ENCODE data around the gene QRICH1.

The QRICH1 gene

GRCh38 chr3:49132073-49132436, 38.2 kb upstream of the QRICH1 start:
- TF ChIP-seq ZFX (IDR thresholded peaks at IDR 0.05) (no peak), CTCF (conservative IDR thresholded peaks at IDR 0.05) (no peak)
- peak overlapping the region; percentile 53 for H3K27ac ChIP-seq

GRCh38 chr3:49131576-49131975, 37.7 kb upstream of the QRICH1 start:
- no peak overlapping the region; the same call in 1 of the 2 replicates for H3K27ac ChIP-seq
- TF ChIP-seq ZFX (IDR thresholded peaks at IDR 0.05) (no peak), CTCF (conservative IDR thresholded peaks at IDR 0.05) (no peak)

- TF ChIP-seq CTCF (conservative IDR thresholded peaks at IDR 0.05) (no peak), ZFX (IDR thresholded peaks at IDR 0.05) (no peak)
- no peak overlapping the region for H3K27ac ChIP-seq
These were observed 37.2 kb upstream of the QRICH1 start for GRCh38 chr3:49131040-49131439.

GRCh38 chr3:49124991-49125670, 31.3 kb upstream of the QRICH1 start:
- TF ChIP-seq CTCF (conservative IDR thresholded peaks at IDR 0.05) (no peak), ZFX (IDR thresholded peaks at IDR 0.05) (no peak)
- H3K27ac ChIP-seq: no peak overlapping the region

- TF ChIP-seq CTCF (conservative IDR thresholded peaks at IDR 0.05) (no peak), ZFX (IDR thresholded peaks at IDR 0.05) (no peak)
- no peak overlapping the region for H3K27ac ChIP-seq
These were observed 30.3 kb upstream of the QRICH1 start for GRCh38 chr3:49124203-49124602.

- H3K27ac ChIP-seq: no peak overlapping the region
- no peak for TF ChIP-seq ZFX (IDR thresholded peaks at IDR 0.05)
- no peak for TF ChIP-seq CTCF (conservative IDR thresholded peaks at IDR 0.05)
These were observed 29.8 kb upstream of the QRICH1 start for GRCh38 chr3:49123687-49124086.

- TF ChIP-seq CTCF (conservative IDR thresholded peaks at IDR 0.05) (no peak), ZFX (IDR thresholded peaks at IDR 0.05) (no peak)
- no peak overlapping the region for H3K27ac ChIP-seq
These were observed 29.1 kb upstream of the QRICH1 start for GRCh38 chr3:49122886-49123545.

Data from C4-2B (cell line).